ENCODE data around the gene EPB42.
"Not testable (repeated sequence)": the region's sequence is repeated elsewhere in the genome, so short reads cannot be mapped to it uniquely, and the experiment has no call there.

The EPB42 gene

GRCh38 chr15:43212299-43212698 is 8.5 kb downstream of the EPB42 start:
- DNase-seq (ENCODE audit: low spot score), result no peak

- DNase-seq (ENCODE audit: low spot score), result no peak
Measured at GRCh38 chr15:43211224-43211735, 9.5 kb downstream of the EPB42 start.

- DNase-seq (ENCODE audit: low spot score), result no peak
Measured at GRCh38 chr15:43210807-43211206, 10.0 kb downstream of the EPB42 start.

GRCh38 chr15:43210172-43210745 is 10.6 kb downstream of the EPB42 start:
- no peak for DNase-seq (ENCODE audit: low spot score)

GRCh38 chr15:43209059-43209824 is 11.6 kb downstream of the EPB42 start:
- peak; percentile 25 for DNase-seq (ENCODE audit: low spot score)

- no peak for DNase-seq (ENCODE audit: low spot score)
Measured at GRCh38 chr15:43208052-43209002, 12.5 kb downstream of the EPB42 start.

- no peak for DNase-seq (ENCODE audit: low spot score)
Measured at GRCh38 chr15:43207024-43207423, 13.8 kb downstream of the EPB42 start.

GRCh38 chr15:43206054-43206453 is 14.8 kb downstream of the EPB42 start:
- DNase-seq (ENCODE audit: low spot score), result no peak

GRCh38 chr15:43204016-43204901 is 16.6 kb downstream of the EPB42 start:
- DNase-seq (ENCODE audit: low spot score), result peak; percentile 60

GRCh38 chr15:43199945-43200488 is 20.8 kb downstream of the EPB42 start:
- no peak for DNase-seq (ENCODE audit: low spot score)

- DNase-seq (ENCODE audit: low spot score), result no peak
Measured at GRCh38 chr15:43198992-43199391, 21.8 kb downstream of the EPB42 start.

GRCh38 chr15:43198556-43198955 is 22.3 kb downstream of the EPB42 start:
- DNase-seq (ENCODE audit: low spot score), result not testable (repeated sequence)

- not testable (repeated sequence) for DNase-seq (ENCODE audit: low spot score)
Measured at GRCh38 chr15:43197773-43198172, 23.0 kb downstream of the EPB42 start.

GRCh38 chr15:43196760-43197548 is 23.9 kb downstream of the EPB42 start:
- DNase-seq (ENCODE audit: low spot score), result no peak

- DNase-seq (ENCODE audit: low spot score), result no peak
Measured at GRCh38 chr15:43194795-43195194, 26.0 kb downstream of the EPB42 start.

- DNase-seq (ENCODE audit: low spot score), result no peak
Measured at GRCh38 chr15:43193710-43194109, 27.1 kb downstream of the EPB42 start.

GRCh38 chr15:43190178-43190577 is 30.6 kb downstream of the EPB42 start:
- peak; percentile 15 for DNase-seq (ENCODE audit: low spot score)

- no peak for DNase-seq (ENCODE audit: low spot score)
Measured at GRCh38 chr15:43189296-43189695, 31.5 kb downstream of the EPB42 start.

GRCh38 chr15:43187544-43188155 is 33.2 kb downstream of the EPB42 start:
- peak; percentile 64 for DNase-seq (ENCODE audit: low spot score)

- DNase-seq (ENCODE audit: low spot score), result peak; percentile 46
Measured at GRCh38 chr15:43186003-43186353, 34.8 kb downstream of the EPB42 start.
